HG03558 (cell line): Measurements from ENCODE around the gene TTLL5.

Source experiments
- ATAC-seq: cut with Tn5 transposase; IDR thresholded peaks from one replicate; pipeline ENCODE4 v1.9.1; 2021; ENCODE audit warnings: moderate number of reproducible peaks; ENCODE audit not compliant: unreplicated experiment; ENCODE audit errors: extremely low read depth

TTLL5 gene

GRCh38 chr14:75854111-75854799, 193.2 kb downstream of the TTLL5 start:
- ATAC-seq = no peak

GRCh38 chr14:75857199-75857598, 196.2 kb downstream of the TTLL5 start:
- no peak for ATAC-seq

GRCh38 chr14:75858362-75858761, 197.3 kb downstream of the TTLL5 start:
- no peak for ATAC-seq

GRCh38 chr14:75859746-75860145, 198.7 kb downstream of the TTLL5 start:
- no peak for ATAC-seq

GRCh38 chr14:75860561-75861160, 199.6 kb downstream of the TTLL5 start:
- no peak for ATAC-seq

GRCh38 chr14:75861161-75861621, 200.1 kb downstream of the TTLL5 start:
- ATAC-seq = no peak

- ATAC-seq = no peak
These were observed 202.2 kb downstream of the TTLL5 start for GRCh38 chr14:75863221-75863620.

- ATAC-seq = no peak
These were observed 203.3 kb downstream of the TTLL5 start for GRCh38 chr14:75864352-75864751.

GRCh38 chr14:75865531-75865930, 204.5 kb downstream of the TTLL5 start:
- no peak for ATAC-seq

- no peak for ATAC-seq
These were observed 205.9 kb downstream of the TTLL5 start for GRCh38 chr14:75866970-75867369.

- no peak for ATAC-seq
These were observed 210.3 kb downstream of the TTLL5 start for GRCh38 chr14:75871181-75871880.

- ATAC-seq = peak; percentile 95
These were observed 214.9 kb downstream of the TTLL5 start for GRCh38 chr14:75875958-75876357.

- ATAC-seq = no peak
These were observed 215.5 kb downstream of the TTLL5 start for GRCh38 chr14:75876530-75876929.

- ATAC-seq = no peak
These were observed 216.2 kb downstream of the TTLL5 start for GRCh38 chr14:75877292-75877691.

GRCh38 chr14:75877884-75878283, 216.8 kb downstream of the TTLL5 start:
- ATAC-seq = no peak

GRCh38 chr14:75879031-75879430, 218.0 kb downstream of the TTLL5 start:
- no peak for ATAC-seq

GRCh38 chr14:75880512-75880911, 219.5 kb downstream of the TTLL5 start:
- ATAC-seq = no peak

GRCh38 chr14:75881994-75882393, 220.9 kb downstream of the TTLL5 start:
- ATAC-seq = no peak

- no peak for ATAC-seq
These were observed 223.2 kb downstream of the TTLL5 start for GRCh38 chr14:75884198-75884611.

- no peak for ATAC-seq
These were observed 224.8 kb downstream of the TTLL5 start for GRCh38 chr14:75885829-75886228.

- ATAC-seq = no peak
These were observed 225.7 kb downstream of the TTLL5 start for GRCh38 chr14:75886636-75887348.
